H9 (cell line): ENCODE measurements around the gene MAP3K12. TPM values are rescaled to one million over a fixed set of nuclear protein-coding genes. Genes with fewer than 3 reads are reported as not detected.

Experiments
- DNase-seq: peaks from one replicate; pipeline ENCODE4 v3.0.0-alpha.2; 2017
- H2AFZ ChIP-seq: one replicate; pipeline ENCODE4 v1.6.1; 2013; ENCODE audit warnings: mild to moderate bottlenecking, low read length, control low read depth, moderate library complexity
- H2AK5ac ChIP-seq: 2 replicates; pipeline ENCODE4 v1.6.1; 2013; ENCODE audit warnings: low read length, control low read depth, mixed read lengths; ENCODE audit not compliant: insufficient read length
- H2BK120ac ChIP-seq: one replicate; pipeline ENCODE4 v1.6.1; 2013; ENCODE audit warnings: low read depth, mild to moderate bottlenecking, low read length, control low read depth, inconsistent platforms; ENCODE audit not compliant: poor library complexity, severe bottlenecking
- H2BK12ac ChIP-seq: 2 replicates; pipeline ENCODE4 v1.6.1; 2013; ENCODE audit warnings: low read length, control low read depth, mixed read lengths, low read depth; ENCODE audit not compliant: insufficient read length
- H2BK15ac ChIP-seq: 2 replicates; pipeline ENCODE4 v1.6.1; 2013; ENCODE audit warnings: low read depth, low read length, control low read depth
- H2BK20ac ChIP-seq: one replicate; pipeline ENCODE4 v1.6.1; 2013; ENCODE audit warnings: low read depth, mild to moderate bottlenecking, low read length, control low read depth, inconsistent platforms; ENCODE audit not compliant: poor library complexity, severe bottlenecking
- H2BK5ac ChIP-seq: 2 replicates; pipeline ENCODE4 v1.6.1; 2013; ENCODE audit warnings: low read length, control low read depth, mixed read lengths; ENCODE audit not compliant: insufficient read length
- H3K14ac ChIP-seq: 2 replicates; pipeline ENCODE4 v1.6.1; 2013; ENCODE audit warnings: low read length, control low read depth; ENCODE audit not compliant: insufficient read depth
- H3K18ac ChIP-seq: 2 replicates; pipeline ENCODE4 v1.6.1; 2013; ENCODE audit warnings: low read depth, mild to moderate bottlenecking, mixed read lengths, low read length, control low read depth; ENCODE audit not compliant: insufficient read length
- H3K23ac ChIP-seq: 2 replicates; pipeline ENCODE4 v1.6.1; 2013; ENCODE audit warnings: low read length, control low read depth, mixed read lengths, low read depth; ENCODE audit not compliant: insufficient read length
- H3K23me2 ChIP-seq: 2 replicates; pipeline ENCODE4 v1.6.1; 2013; ENCODE audit warnings: low read depth, mild to moderate bottlenecking, mixed read lengths, low read length, control low read depth; ENCODE audit not compliant: insufficient read length, poor library complexity, severe bottlenecking
- H3K27ac ChIP-seq: 2 replicates; pipeline ENCODE4 v1.5.1; 2013; ENCODE audit warnings: low read length, control low read depth, mixed read lengths, low read depth; ENCODE audit not compliant: insufficient read length
- H3K27me3 ChIP-seq: 2 replicates; pipeline ENCODE4 v1.6.1; 2013; ENCODE audit warnings: low read length, control low read depth, inconsistent platforms; ENCODE audit not compliant: insufficient read depth
- H3K4ac ChIP-seq: 2 replicates; pipeline ENCODE4 v1.6.1; 2013; ENCODE audit warnings: low read depth, mild to moderate bottlenecking, control low read depth, inconsistent platforms, low read length, moderate library complexity
- H3K4me1 ChIP-seq: 2 replicates; pipeline ENCODE4 v1.6.1; 2013; ENCODE audit warnings: low read length, control low read depth, inconsistent platforms; ENCODE audit not compliant: insufficient read depth
- H3K4me2 ChIP-seq: 2 replicates; pipeline ENCODE4 v1.6.1; 2013; ENCODE audit warnings: low read length, control low read depth, mixed read lengths; ENCODE audit not compliant: insufficient read length, insufficient read depth
- H3K56ac ChIP-seq: 2 replicates; pipeline ENCODE4 v1.6.1; 2013; ENCODE audit warnings: low read depth, mild to moderate bottlenecking, mixed read lengths, low read length, control low read depth; ENCODE audit not compliant: insufficient read length
- H3K79me1 ChIP-seq: 2 replicates; pipeline ENCODE4 v1.6.1; 2013; ENCODE audit warnings: low read depth, mild to moderate bottlenecking, moderate library complexity, low read length, control low read depth, inconsistent platforms; ENCODE audit not compliant: insufficient read depth, poor library complexity, severe bottlenecking
- H3K79me2 ChIP-seq: 2 replicates; pipeline ENCODE4 v1.6.1; 2013; ENCODE audit warnings: low read length, control low read depth, inconsistent platforms; ENCODE audit not compliant: insufficient read depth
- H3K9ac ChIP-seq: 2 replicates; pipeline ENCODE4 v1.6.1; 2013; ENCODE audit warnings: low read length, control low read depth, mixed read lengths; ENCODE audit not compliant: insufficient read length; ENCODE audit errors: extremely low read depth
- H3K9me3 ChIP-seq: one replicate; pipeline ENCODE4 v1.6.1; 2013; ENCODE audit warnings: low read depth, low read length, inconsistent platforms; ENCODE audit not compliant: control insufficient read depth
- H3T11ph ChIP-seq: one replicate; pipeline ENCODE4 v1.6.1; 2013; ENCODE audit warnings: mild to moderate bottlenecking, low read length, control low read depth, inconsistent platforms
- H4K20me1 ChIP-seq: one replicate; pipeline ENCODE4 v1.6.1; 2013; ENCODE audit not compliant: control insufficient read depth, insufficient read length, insufficient read depth
- H4K5ac ChIP-seq: 2 replicates; pipeline ENCODE4 v1.6.1; 2013; ENCODE audit warnings: low read depth, mild to moderate bottlenecking, mixed read lengths, low read length, control low read depth; ENCODE audit not compliant: insufficient read length
- H4K8ac ChIP-seq: replicated peaks from 2 replicates; pipeline ENCODE4 v1.6.1; 2013; ENCODE audit warnings: low read length, control low read depth, mixed read lengths, low read depth; ENCODE audit not compliant: insufficient read length
- H4K91ac ChIP-seq: 2 replicates; pipeline ENCODE4 v1.6.1; 2013; ENCODE audit warnings: low read depth, mild to moderate bottlenecking, moderate library complexity, mixed read lengths, low read length, control low read depth; ENCODE audit not compliant: insufficient read length
- H3K27ac Mint-ChIP-seq, 3 experiments: 2 replicates in 2 of 3; 3 replicates in 1 of 3; pipeline ENCODE4 v1.8.0; 2020 to 2021; ENCODE audit warnings: mixed read lengths in 3 of 3, mild to moderate bottlenecking in 1 of 3, moderate library complexity in 1 of 3
- H3K27me3 Mint-ChIP-seq: 2 replicates; pipeline ENCODE4 v1.8.0; 2021; ENCODE audit warnings: low read depth, mild to moderate bottlenecking, moderate library complexity, mixed read lengths
- H3K36me3 Mint-ChIP-seq, 3 experiments: 2 replicates in 2 of 3; 3 replicates in 1 of 3; pipeline ENCODE4 v1.8.0; 2020 to 2021; ENCODE audit warnings: low read depth in 3 of 3, mixed read lengths in 3 of 3; ENCODE audit not compliant: insufficient read depth in 1 of 3
- H3K4me1 Mint-ChIP-seq, 2 experiments: 2 replicates each; pipeline ENCODE4 v1.8.0; 2020; ENCODE audit warnings: mixed read lengths in 2 of 2
- H3K4me3 Mint-ChIP-seq, 2 experiments: 2 replicates in 1 of 2; 3 replicates in 1 of 2; pipeline ENCODE4 v1.8.0; 2020 to 2021; ENCODE audit warnings: mild to moderate bottlenecking in 2 of 2, mixed read lengths in 2 of 2, moderate library complexity in 1 of 2
- H3K9me3 Mint-ChIP-seq, 2 experiments: 2 replicates in 1 of 2; 3 replicates in 1 of 2; pipeline ENCODE4 v1.8.0; 2020; ENCODE audit warnings: mild to moderate bottlenecking in 2 of 2, mixed read lengths in 2 of 2, moderate library complexity in 1 of 2
- WGBS: extraction: QIAGEN DNeasy Blood & Tissue Kit; methylation state at CpG from one replicate; pipeline ENCODE4 v1.1.7; 2013; ENCODE audit warnings: missing lambda C conversion rate, low lambda C conversion rate, mixed read lengths; ENCODE audit not compliant: insufficient read length; ENCODE audit errors: extremely low coverage; 5-methylcytosine and 5-hydroxymethylcytosine counted together
- total RNA-seq: library from RNA; stranded (reverse); gene quantifications from 2 replicates; pipeline ENCODE4 v1.2.1, GENCODE V29; 2021
- TF ChIP-seq, protein P1 (sequence below): fragments of 200-600 bp; sonication (generic); conservative IDR thresholded peaks from 3 replicates; pipeline ENCODE4 v1.8.0; 2021; ENCODE audit warnings: antibody characterized with exemption, mild to moderate bottlenecking

Gene MAP3K12
- total RNA-seq, 1 experiment from 2014 or later, result 22.3 TPM

DNA sequence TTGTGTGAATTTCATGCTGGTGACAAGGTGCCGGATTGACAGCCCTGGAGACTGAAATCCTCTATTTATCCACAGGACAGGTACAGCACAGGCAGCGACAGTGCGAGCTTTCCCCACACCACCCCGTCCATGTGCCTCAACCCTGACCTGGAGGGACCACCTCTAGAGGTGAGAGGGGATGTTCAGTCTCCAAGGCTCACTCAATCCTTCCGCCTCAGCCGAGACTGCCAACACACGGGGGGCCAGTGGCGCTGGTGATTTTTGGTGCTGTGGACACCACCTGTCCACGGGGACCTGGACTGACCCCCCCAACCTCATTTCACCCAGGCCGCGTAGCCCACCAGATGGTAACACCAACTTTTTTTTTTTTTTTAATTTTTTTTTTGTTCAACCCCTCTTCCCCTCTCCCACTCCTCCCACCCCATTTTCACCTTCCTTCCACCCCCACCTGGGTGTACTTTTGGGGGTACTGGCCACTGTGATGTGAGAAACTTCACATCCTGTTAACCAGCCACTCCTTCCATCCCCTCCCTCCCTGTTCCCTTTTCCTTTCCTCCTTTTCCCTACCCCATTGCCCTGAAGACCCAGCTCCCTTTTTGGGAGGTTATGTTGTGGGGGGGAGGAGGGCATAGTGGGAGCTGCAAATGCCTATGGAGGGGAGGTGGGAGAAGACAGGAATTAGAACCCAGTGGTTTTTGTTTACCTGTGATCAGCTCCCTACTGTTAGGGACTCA, 34.4 kb downstream of the MAP3K12 start:
- no peaks in the 10 kb centered on the region for H3K4me1 ChIP-seq
- H2AK5ac ChIP-seq, result no peak overlapping the region
- Mint-ChIP-seq H3K4me3 (no peak overlapping the region; a peak in 1 of 5 replicates), H3K27me3 (no peaks in the 10 kb centered on the region), H3K27ac (peak overlapping the region in 2 of 3 experiments; percentile 15 to 92; a peak in 4 of 7 replicates), H3K4me1 (peaks cover 47 to 71% of the 10 kb centered on the region in 2 experiments), H3K36me3 (peaks cover 83 to 99% (median 98%) of the 10 kb centered on the region in 3 experiments), H3K9me3 (no peaks in the 10 kb centered on the region)
- H3K79me1 ChIP-seq, result peaks cover 22% of the 10 kb centered on the region
- H3K14ac ChIP-seq, result no peak overlapping the region
- no peak overlapping the region for H3K4ac ChIP-seq
- no peak overlapping the region for H3K4me2 ChIP-seq
- TF ChIP-seq, protein P1, sequence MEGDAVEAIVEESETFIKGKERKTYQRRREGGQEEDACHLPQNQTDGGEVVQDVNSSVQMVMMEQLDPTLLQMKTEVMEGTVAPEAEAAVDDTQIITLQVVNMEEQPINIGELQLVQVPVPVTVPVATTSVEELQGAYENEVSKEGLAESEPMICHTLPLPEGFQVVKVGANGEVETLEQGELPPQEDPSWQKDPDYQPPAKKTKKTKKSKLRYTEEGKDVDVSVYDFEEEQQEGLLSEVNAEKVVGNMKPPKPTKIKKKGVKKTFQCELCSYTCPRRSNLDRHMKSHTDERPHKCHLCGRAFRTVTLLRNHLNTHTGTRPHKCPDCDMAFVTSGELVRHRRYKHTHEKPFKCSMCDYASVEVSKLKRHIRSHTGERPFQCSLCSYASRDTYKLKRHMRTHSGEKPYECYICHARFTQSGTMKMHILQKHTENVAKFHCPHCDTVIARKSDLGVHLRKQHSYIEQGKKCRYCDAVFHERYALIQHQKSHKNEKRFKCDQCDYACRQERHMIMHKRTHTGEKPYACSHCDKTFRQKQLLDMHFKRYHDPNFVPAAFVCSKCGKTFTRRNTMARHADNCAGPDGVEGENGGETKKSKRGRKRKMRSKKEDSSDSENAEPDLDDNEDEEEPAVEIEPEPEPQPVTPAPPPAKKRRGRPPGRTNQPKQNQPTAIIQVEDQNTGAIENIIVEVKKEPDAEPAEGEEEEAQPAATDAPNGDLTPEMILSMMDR, result no peak
- H3K9ac ChIP-seq, result no peak overlapping the region
- no peak overlapping the region for H3T11ph ChIP-seq
- no CpG with 5 or more reads among the region's 11 CpGs for WGBS
- H4K20me1 ChIP-seq, result no peaks in the 10 kb centered on the region
- H3K27ac ChIP-seq, result no peak overlapping the region
- no peak overlapping the region for H3K23ac ChIP-seq
- H3K56ac ChIP-seq, result no peak overlapping the region
- H2BK12ac ChIP-seq, result no peak overlapping the region
- H2BK15ac ChIP-seq, result no peak overlapping the region
- no peak for DNase-seq
- no peak overlapping the region for H2BK20ac ChIP-seq
- H4K5ac ChIP-seq, result no peak overlapping the region
- no peaks in the 10 kb centered on the region for H3K27me3 ChIP-seq
- H3K9me3 ChIP-seq, result no peaks in the 10 kb centered on the region
- H4K91ac ChIP-seq, result no peak overlapping the region
- H3K18ac ChIP-seq, result no peak overlapping the region
- peaks cover 3% of the 10 kb centered on the region for H3K79me2 ChIP-seq
- no peak overlapping the region for H2AFZ ChIP-seq
- no peaks in the 10 kb centered on the region for H3K23me2 ChIP-seq
- no peak overlapping the region for H2BK120ac ChIP-seq
- no peak overlapping the region for H4K8ac ChIP-seq
- no peak overlapping the region for H2BK5ac ChIP-seq
